ENCODE measurements around the gene ABCC1.

DNA sequence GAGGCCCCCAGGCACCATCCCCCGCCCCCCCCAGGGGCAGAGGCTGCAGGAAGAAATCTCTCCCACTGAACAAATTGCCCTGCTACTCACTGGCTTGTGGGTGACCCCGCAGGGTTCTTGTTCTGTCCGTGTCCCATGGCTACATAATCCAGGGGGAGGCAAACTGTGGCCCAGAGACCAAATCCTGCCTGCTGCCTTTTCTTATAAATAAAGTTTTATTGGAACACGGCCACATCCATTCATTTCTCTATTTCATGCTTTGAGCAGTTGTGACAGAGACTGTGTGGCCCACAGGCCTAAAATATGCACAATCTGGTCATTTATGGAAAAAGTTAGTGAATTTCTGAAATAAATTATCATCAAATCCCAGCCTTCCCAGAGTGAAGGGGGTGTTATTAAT, 235.7 kb downstream of the ABCC1 start:
- TF ChIP-seq, protein P1, sequence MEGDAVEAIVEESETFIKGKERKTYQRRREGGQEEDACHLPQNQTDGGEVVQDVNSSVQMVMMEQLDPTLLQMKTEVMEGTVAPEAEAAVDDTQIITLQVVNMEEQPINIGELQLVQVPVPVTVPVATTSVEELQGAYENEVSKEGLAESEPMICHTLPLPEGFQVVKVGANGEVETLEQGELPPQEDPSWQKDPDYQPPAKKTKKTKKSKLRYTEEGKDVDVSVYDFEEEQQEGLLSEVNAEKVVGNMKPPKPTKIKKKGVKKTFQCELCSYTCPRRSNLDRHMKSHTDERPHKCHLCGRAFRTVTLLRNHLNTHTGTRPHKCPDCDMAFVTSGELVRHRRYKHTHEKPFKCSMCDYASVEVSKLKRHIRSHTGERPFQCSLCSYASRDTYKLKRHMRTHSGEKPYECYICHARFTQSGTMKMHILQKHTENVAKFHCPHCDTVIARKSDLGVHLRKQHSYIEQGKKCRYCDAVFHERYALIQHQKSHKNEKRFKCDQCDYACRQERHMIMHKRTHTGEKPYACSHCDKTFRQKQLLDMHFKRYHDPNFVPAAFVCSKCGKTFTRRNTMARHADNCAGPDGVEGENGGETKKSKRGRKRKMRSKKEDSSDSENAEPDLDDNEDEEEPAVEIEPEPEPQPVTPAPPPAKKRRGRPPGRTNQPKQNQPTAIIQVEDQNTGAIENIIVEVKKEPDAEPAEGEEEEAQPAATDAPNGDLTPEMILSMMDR (IDR thresholded peaks at IDR 0.05) = no peak
- TF ChIP-seq POLR2A (IDR thresholded peaks at IDR 0.05) = no peak
